Retinal pigment epithelial cell (primary cell): ENCODE results near the gene RNPEPL1.
A peak's percentile ranks its signal among the peaks of the same experiment; 100 is the strongest.

Source experiments
- DNase-seq: peaks from one replicate; pipeline ENCODE4 v3.0.0-alpha.2; 2010; ENCODE audit warnings: low read depth
- H3K4me3 ChIP-seq: 2 replicates; pipeline ENCODE4 v1.5.1; 2011; ENCODE audit warnings: mild to moderate bottlenecking, low read length, control low read depth, moderate library complexity
- CTCF ChIP-seq: conservative IDR thresholded peaks from 2 replicates; pipeline ENCODE4 v1.5.1; 2011; ENCODE audit warnings: low read depth, low read length, control low read depth, inconsistent platforms

Gene RNPEPL1

GRCh38 chr2:240604291-240604938 is 36.1 kb downstream of the RNPEPL1 start:
- peak overlapping the region; percentile 20 for H3K4me3 ChIP-seq
- TF ChIP-seq CTCF: peak; percentile 85
- DNase-seq: peak; percentile 16

- TF ChIP-seq CTCF: no peak
- H3K4me3 ChIP-seq: no peak overlapping the region
- no peak for DNase-seq
Observed at GRCh38 chr2:240604939-240605716, 36.8 kb downstream of the RNPEPL1 start.

DNA sequence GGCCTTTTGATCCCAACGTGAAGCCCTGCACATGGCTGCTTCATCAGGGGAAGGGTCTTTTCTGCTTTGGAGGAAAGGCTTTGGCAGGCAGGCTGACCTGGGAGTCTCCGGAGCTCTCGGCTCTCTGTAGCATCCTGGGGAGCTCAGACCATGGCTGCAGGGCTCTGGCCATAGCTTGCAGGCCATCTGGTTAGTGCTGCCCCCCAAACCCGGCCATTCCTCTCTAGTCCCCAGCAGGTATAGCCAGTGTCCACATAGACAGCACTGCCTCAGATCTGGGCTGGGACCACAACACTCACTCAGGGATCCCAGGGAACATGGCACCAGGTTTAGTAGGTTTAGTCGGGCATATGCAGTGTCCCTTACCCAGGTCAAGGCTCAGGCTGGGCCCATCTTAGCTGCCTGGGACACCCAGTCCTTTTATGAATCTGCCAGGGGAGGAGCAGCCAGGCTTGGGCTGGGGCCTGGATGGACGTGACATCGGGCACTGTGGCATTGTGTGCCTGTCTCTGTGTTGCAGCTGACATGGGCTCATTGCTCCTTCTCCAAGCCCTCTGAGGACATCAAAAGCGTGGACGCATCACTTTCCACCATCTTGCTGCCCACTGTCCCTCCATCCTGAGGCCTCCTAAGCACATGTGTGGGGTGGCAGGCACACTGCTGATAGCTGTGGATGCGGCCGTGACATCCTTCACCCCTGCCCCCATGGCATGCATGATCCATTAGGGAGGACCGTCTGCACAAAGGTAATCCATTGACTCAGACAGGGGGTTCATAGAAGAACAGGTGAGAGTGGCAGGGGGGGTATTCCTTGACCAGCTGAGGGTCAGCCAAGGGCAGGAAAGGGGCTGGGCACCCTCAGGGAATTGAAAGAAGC is 37.8 kb downstream of the RNPEPL1 start:
- DNase-seq: no peak
- TF ChIP-seq CTCF: no peak
- no peak overlapping the region for H3K4me3 ChIP-seq

GRCh38 chr2:240611601-240612210 is 43.4 kb downstream of the RNPEPL1 start:
- no peak for TF ChIP-seq CTCF
- no peak overlapping the region for H3K4me3 ChIP-seq
- no peak for DNase-seq

GRCh38 chr2:240613781-240614180 is 45.5 kb downstream of the RNPEPL1 start:
- no peak for TF ChIP-seq CTCF
- no peak overlapping the region for H3K4me3 ChIP-seq
- DNase-seq: no peak

DNA sequence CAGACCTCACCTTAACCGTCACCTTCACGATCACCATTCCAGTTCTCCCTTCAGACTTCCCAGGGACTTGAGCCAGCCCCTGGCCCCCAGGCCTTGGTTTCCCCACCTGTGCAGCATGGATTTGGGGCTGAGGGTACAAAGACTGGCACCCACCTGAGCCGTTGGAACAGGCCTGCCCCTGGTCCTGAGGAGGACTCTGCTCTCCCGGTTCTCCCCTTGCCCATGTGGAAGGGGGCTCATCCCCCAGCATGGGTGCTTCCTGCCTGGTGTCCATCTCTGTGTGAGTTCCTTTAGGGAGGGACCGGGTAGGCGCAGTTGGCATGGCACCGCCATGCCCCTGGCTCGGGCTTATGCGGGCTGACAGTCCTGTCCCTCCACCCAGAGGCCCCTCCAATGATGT is 46.1 kb downstream of the RNPEPL1 start:
- no peak for TF ChIP-seq CTCF
- no peak for DNase-seq
- H3K4me3 ChIP-seq: no peak overlapping the region
